TTC549 (cell line): ENCODE results near the gene ZNF611.
"Not testable (repeated sequence)": the region's sequence is repeated elsewhere in the genome, so short reads cannot be mapped to it uniquely, and the experiment has no call there.

ENCODE experiments used
- FAIRE-seq: peaks from 2 replicates; lab custom pipeline; 2012; peaks lifted over from hg19 to GRCh38; lab: Jason Lieb, UNC

ZNF611 gene

GRCh38 chr19:52734893-52735661 is at the start of gene ZNF611:
TSS of gene ZNF611 (minus strand) at chr19:52735044. CDS start at chr19:52715894, 19,150 bp downstream.
- peak; percentile 68 for FAIRE-seq

- FAIRE-seq, result not testable (repeated sequence)
Observed at GRCh38 chr19:52782864-52783263, 48.0 kb upstream of the ZNF611 start.

- no peak for FAIRE-seq
Observed at GRCh38 chr19:52778811-52779210, 44.0 kb upstream of the ZNF611 start.

GRCh38 chr19:52756447-52756846 is 21.6 kb upstream of the ZNF611 start:
- FAIRE-seq, result not testable (repeated sequence)

- FAIRE-seq, result no peak
Observed at GRCh38 chr19:52749780-52750179, 14.9 kb upstream of the ZNF611 start.

GRCh38 chr19:52748336-52748950 is 13.6 kb upstream of the ZNF611 start:
- no peak for FAIRE-seq

GRCh38 chr19:52745919-52746318 is 11.1 kb upstream of the ZNF611 start:
- FAIRE-seq, result not testable (repeated sequence)

GRCh38 chr19:52743091-52743490 is 8.2 kb upstream of the ZNF611 start:
- FAIRE-seq, result no peak

GRCh38 chr19:52742516-52742915 is 7.7 kb upstream of the ZNF611 start:
- no peak for FAIRE-seq

- no peak for FAIRE-seq
Observed at GRCh38 chr19:52741951-52742485, 7.2 kb upstream of the ZNF611 start.

- FAIRE-seq, result not testable (repeated sequence)
Observed at GRCh38 chr19:52741371-52741770, 6.5 kb upstream of the ZNF611 start.

- FAIRE-seq, result no peak
Observed at GRCh38 chr19:52739576-52739975, 4.7 kb upstream of the ZNF611 start.

- FAIRE-seq, result no peak
Observed at GRCh38 chr19:52735734-52736133, 890 bp upstream of the ZNF611 start.

GRCh38 chr19:52734331-52734892 is 432 bp downstream of the ZNF611 start:
- no peak for FAIRE-seq

GRCh38 chr19:52726051-52726450 is 8.8 kb downstream of the ZNF611 start:
- FAIRE-seq, result not testable (repeated sequence)

GRCh38 chr19:52725528-52725961 is 9.3 kb downstream of the ZNF611 start:
- FAIRE-seq, result no peak

GRCh38 chr19:52724701-52725514 is 9.9 kb downstream of the ZNF611 start:
- no peak for FAIRE-seq

- not testable (repeated sequence) for FAIRE-seq
Observed at GRCh38 chr19:52723907-52724598, 10.8 kb downstream of the ZNF611 start.

- FAIRE-seq, result no peak
Observed at GRCh38 chr19:52722062-52723003, 12.5 kb downstream of the ZNF611 start.

GRCh38 chr19:52720541-52720940 is 14.3 kb downstream of the ZNF611 start:
- not testable (repeated sequence) for FAIRE-seq
